SKM-1 (cell line): ENCODE data around the gene APH1B.
A peak's percentile ranks its signal among the peaks of the same experiment; 100 is the strongest.
"Not testable (repeated sequence)": the region's sequence is repeated elsewhere in the genome, so short reads cannot be mapped to it uniquely, and the experiment has no call there.

ENCODE experiments used
- DNase-seq: peaks from one replicate; lab custom pipeline; 2025; ENCODE audit not compliant: unreplicated experiment; lab: John Stamatoyannopoulos, UW

The APH1B gene

GRCh38 chr15:63277038-63277892 is at the start of gene APH1B:
TSS of gene APH1B (plus strand) at chr15:63277605. CDS start at chr15:63277624, 19 bp downstream.
- DNase-seq, result peak; percentile 49

GRCh38 chr15:63227689-63228088 is 49.7 kb upstream of the APH1B start:
- no peak for DNase-seq

GRCh38 chr15:63231206-63231605 is 46.2 kb upstream of the APH1B start:
- DNase-seq, result no peak

GRCh38 chr15:63231706-63232105 is 45.7 kb upstream of the APH1B start:
- peak; percentile 14 for DNase-seq

- DNase-seq, result no peak
These were observed 45.0 kb upstream of the APH1B start for GRCh38 chr15:63232405-63232804.

- no peak for DNase-seq
These were observed 44.5 kb upstream of the APH1B start for GRCh38 chr15:63232943-63233342.

GRCh38 chr15:63233667-63234423 is 43.6 kb upstream of the APH1B start:
- no peak for DNase-seq

- DNase-seq, result no peak
These were observed 42.9 kb upstream of the APH1B start for GRCh38 chr15:63234451-63234870.

GRCh38 chr15:63236272-63236671 is 41.1 kb upstream of the APH1B start:
- DNase-seq, result no peak

GRCh38 chr15:63237086-63237485 is 40.3 kb upstream of the APH1B start:
- DNase-seq, result not testable (repeated sequence)

- no peak for DNase-seq
These were observed 39.2 kb upstream of the APH1B start for GRCh38 chr15:63238171-63238570.

- peak; percentile 10 for DNase-seq
These were observed 38.6 kb upstream of the APH1B start for GRCh38 chr15:63238796-63239195.

GRCh38 chr15:63240109-63240508 is 37.3 kb upstream of the APH1B start:
- no peak for DNase-seq

- DNase-seq, result no peak
These were observed 36.1 kb upstream of the APH1B start for GRCh38 chr15:63241316-63241715.

- DNase-seq, result no peak
These were observed 34.3 kb upstream of the APH1B start for GRCh38 chr15:63243101-63243500.

GRCh38 chr15:63243776-63244175 is 33.6 kb upstream of the APH1B start:
- no peak for DNase-seq

GRCh38 chr15:63244399-63244798 is 33.0 kb upstream of the APH1B start:
- DNase-seq, result no peak

- no peak for DNase-seq
These were observed 32.3 kb upstream of the APH1B start for GRCh38 chr15:63244976-63245645.

GRCh38 chr15:63246691-63247469 is 30.5 kb upstream of the APH1B start:
- DNase-seq, result peak; percentile 96

- DNase-seq, result no peak
These were observed 27.0 kb upstream of the APH1B start for GRCh38 chr15:63250312-63250965.
